ENCODE data around the gene GNG12.

GNG12 gene

GRCh38 chr1:67753776-67754525 is 79.3 kb downstream of the GNG12 start:
- no peak for DNase-seq (ENCODE audit: low read depth)

- no peak for DNase-seq (ENCODE audit: low read depth)
Measured at GRCh38 chr1:67752306-67752705, 81.0 kb downstream of the GNG12 start.

- DNase-seq (ENCODE audit: low read depth) = no peak
Measured at GRCh38 chr1:67750691-67751054, 82.6 kb downstream of the GNG12 start.

- peak; percentile 78 for DNase-seq (ENCODE audit: low read depth)
Measured at GRCh38 chr1:67749844-67750690, 83.2 kb downstream of the GNG12 start.

- DNase-seq (ENCODE audit: low read depth) = no peak
Measured at GRCh38 chr1:67749263-67749843, 83.9 kb downstream of the GNG12 start.

- DNase-seq (ENCODE audit: low read depth) = peak; percentile 61
Measured at GRCh38 chr1:67748630-67749029, 84.6 kb downstream of the GNG12 start.

GRCh38 chr1:67747671-67748546 is 85.4 kb downstream of the GNG12 start:
- DNase-seq (ENCODE audit: low read depth) = no peak

GRCh38 chr1:67745875-67746698 is 87.2 kb downstream of the GNG12 start:
- no peak for DNase-seq (ENCODE audit: low read depth)

- no peak for DNase-seq (ENCODE audit: low read depth)
Measured at GRCh38 chr1:67743072-67743725, 90.1 kb downstream of the GNG12 start.

- no peak for DNase-seq (ENCODE audit: low read depth)
Measured at GRCh38 chr1:67741736-67742135, 91.5 kb downstream of the GNG12 start.

- DNase-seq (ENCODE audit: low read depth) = no peak
Measured at GRCh38 chr1:67741121-67741520, 92.1 kb downstream of the GNG12 start.

- no peak for DNase-seq (ENCODE audit: low read depth)
Measured at GRCh38 chr1:67740543-67740942, 92.7 kb downstream of the GNG12 start.

GRCh38 chr1:67739361-67739760 is 93.9 kb downstream of the GNG12 start:
- DNase-seq (ENCODE audit: low read depth) = no peak

- DNase-seq (ENCODE audit: low read depth) = no peak
Measured at GRCh38 chr1:67738401-67738800, 94.9 kb downstream of the GNG12 start.

- no peak for DNase-seq (ENCODE audit: low read depth)
Measured at GRCh38 chr1:67737875-67738274, 95.4 kb downstream of the GNG12 start.

- DNase-seq (ENCODE audit: low read depth) = no peak
Measured at GRCh38 chr1:67736750-67737149, 96.5 kb downstream of the GNG12 start.

GRCh38 chr1:67735806-67736627 is 97.2 kb downstream of the GNG12 start:
- peak; percentile 72 for DNase-seq (ENCODE audit: low read depth)

GRCh38 chr1:67735206-67735605 is 98.1 kb downstream of the GNG12 start:
- DNase-seq (ENCODE audit: low read depth) = no peak

GRCh38 chr1:67734323-67734690 is 99.0 kb downstream of the GNG12 start:
- DNase-seq (ENCODE audit: low read depth) = no peak
